GM21737 (cell line): Measurements from ENCODE around the gene PIGR.

ENCODE experiments used
- ATAC-seq: cut with Tn5 transposase; IDR thresholded peaks from one replicate; pipeline ENCODE4 v1.9.1; 2021; ENCODE audit warnings: mild to moderate bottlenecking, moderate library complexity; ENCODE audit not compliant: unreplicated experiment

The PIGR gene

DNA sequence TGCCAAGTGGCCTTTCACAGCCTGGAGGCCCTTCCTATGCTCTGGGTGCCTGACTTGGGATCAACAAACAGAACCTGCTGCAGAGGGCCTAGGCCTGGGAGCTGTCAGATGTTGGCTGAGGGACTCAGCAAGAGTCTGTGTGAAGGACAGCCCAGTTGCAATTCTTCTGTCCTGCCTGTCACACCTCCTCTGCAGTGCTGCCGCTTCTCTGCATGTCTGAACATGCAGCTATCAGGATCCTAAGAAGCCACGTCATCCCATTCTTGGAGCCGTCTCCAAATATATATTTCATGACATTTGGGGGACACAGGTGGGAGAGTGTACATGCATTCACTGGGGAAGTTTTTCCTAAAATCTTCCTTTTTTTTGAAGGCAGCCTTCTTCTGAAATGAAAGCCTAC, 15.4 kb upstream of the PIGR start:
- ATAC-seq: no peak

- no peak for ATAC-seq
Observed at GRCh38 chr1:206960676-206961386, 14.6 kb upstream of the PIGR start.

DNA sequence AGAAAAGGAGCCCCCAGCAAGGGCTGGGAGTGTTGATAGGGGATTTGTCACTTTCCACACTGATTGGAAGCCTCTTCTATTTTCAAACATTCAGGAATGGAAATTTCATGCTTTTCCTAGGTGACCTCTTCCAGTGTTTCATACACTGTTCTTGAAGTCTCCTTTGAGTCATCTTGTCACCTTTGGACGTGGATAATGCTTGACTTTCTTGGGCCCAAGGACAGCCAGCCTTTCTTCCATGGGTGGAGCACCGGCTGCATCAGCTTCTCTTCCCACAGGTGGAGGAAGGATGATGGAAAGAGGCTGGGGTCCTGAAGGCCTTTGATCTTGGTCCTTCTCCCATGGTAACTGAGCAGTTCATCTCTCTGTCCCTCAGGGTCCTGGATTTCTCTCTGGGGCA, 11.9 kb upstream of the PIGR start:
- ATAC-seq: no peak

DNA sequence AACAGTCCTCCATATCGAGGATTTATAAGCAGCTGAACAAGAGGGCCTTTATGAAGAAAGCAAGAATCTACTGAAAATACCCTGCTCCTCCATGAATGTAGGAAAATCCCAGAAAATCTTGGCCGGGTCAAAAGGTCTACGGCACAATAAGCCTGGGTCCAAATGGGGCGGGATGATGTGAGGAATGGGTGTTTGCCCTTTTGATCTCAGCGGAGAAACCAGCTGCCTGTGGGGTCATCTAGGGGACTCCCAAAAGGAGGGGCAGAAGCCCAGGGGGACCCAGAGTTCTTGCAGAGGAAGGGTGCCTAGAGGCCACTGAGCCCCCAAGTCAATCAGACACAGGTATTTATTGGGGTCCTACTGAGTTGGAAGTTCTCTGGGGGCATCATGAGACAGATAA, 11.4 kb upstream of the PIGR start:
- ATAC-seq: no peak

- peak; percentile 51 for ATAC-seq
Observed at GRCh38 chr1:206955476-206956451, 9.5 kb upstream of the PIGR start.

GRCh38 chr1:206954459-206955342, 8.4 kb upstream of the PIGR start:
- ATAC-seq: no peak

DNA sequence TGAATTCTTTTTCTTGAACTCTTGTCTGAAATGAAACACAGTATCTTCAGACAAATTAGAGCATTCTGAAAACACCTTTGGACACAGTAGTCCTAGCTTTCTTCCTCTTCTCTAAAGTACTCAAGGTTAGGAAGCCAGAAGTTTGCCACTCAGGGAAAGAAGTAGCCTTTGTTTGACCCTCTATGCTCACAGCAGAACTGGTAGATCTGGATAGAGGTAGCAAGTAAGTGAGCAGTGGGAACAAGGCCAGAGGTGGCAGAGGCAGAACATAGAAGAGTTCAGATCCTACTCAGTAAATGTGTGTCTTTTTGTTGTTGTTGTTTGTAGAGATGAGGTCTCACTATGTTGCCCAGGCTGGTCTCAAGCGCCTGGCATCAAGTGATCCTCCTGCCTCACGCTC, 7.4 kb upstream of the PIGR start:
- no peak for ATAC-seq

DNA sequence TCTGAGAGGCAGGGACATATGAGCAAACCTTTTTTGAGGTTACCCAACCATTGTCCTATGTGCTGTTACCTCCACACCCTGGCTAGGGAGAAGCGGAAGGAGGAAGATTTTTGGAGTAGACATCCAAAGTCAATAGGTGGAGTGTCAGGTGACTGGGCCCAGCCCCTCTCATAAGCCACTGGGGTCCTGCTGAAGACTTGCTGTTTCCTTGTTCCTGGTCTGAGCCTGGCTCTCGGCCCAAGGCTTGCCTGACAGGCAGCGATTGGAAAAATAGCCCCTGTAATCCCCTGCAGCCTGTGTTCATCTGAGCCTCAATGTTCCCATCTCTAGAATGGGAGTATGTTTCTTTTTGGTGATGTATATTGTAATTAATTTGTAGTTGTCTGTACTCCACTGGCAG, 6.9 kb upstream of the PIGR start:
- no peak for ATAC-seq

GRCh38 chr1:206952171-206952570, 5.9 kb upstream of the PIGR start:
- no peak for ATAC-seq

DNA sequence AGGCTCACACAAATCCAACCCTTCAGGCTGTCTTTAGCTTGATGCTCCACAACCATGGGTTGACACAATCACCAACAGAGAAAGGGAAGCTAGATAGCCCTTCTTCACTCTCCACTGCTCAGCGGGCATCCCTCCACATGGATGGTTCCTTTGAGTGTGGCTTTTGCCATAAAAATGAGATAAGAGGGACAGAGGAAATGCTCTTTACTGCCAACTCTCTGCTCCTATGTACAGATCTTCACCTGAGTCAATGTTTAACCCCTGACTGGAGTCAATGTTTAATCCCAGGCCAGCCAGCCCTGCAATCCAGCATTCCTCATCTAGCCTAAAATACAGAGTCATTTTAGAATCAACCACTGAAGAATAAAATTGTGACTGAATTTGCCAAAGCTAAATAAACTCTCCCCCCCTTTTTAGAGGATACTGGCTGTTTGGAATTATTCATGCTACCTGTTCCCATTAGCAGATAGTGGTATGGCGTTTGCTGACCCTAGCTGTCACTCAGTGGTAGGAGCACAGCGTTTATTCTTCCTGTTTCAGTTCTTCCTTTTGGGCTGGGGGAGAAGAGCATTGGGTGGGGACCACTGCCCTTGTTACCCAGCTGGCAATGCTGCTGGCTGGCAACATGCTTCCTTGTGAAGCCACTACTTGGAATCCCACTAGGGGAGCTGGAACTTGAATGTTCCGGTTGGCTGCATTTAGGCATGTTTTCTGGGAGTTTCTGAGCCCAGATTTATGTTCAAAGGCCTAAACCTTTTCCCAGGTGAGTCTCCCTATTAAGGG, 5.2 kb upstream of the PIGR start:
- peak; percentile 43 for ATAC-seq

DNA sequence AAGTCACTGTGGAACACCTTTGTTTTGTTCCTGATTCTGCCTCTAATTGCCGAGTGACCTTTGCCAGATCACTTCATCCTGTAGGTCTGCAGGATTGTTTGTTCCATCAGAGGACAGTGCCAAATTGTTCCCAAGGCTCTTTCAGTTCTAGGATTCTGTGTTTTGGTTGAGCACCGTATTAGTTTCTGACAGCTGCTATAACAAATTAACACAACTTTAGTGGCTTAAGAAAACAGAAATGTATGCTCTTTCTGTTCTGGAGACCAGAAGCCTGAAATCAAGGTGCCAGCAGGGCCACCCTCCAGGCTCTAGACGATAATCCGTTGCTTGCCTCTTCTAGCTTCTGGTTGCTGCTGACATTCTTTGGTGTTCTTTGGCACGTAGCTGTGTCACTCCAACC, 3.4 kb upstream of the PIGR start:
- no peak for ATAC-seq

GRCh38 chr1:206949208-206949607, 2.9 kb upstream of the PIGR start:
- ATAC-seq: no peak

GRCh38 chr1:206947255-206947654, 989 bp upstream of the PIGR start:
- no peak for ATAC-seq

- ATAC-seq: no peak
Observed at GRCh38 chr1:206945779-206946178, 487 bp downstream of the PIGR start.

GRCh38 chr1:206944703-206945102, 1.6 kb downstream of the PIGR start:
- ATAC-seq: no peak

DNA sequence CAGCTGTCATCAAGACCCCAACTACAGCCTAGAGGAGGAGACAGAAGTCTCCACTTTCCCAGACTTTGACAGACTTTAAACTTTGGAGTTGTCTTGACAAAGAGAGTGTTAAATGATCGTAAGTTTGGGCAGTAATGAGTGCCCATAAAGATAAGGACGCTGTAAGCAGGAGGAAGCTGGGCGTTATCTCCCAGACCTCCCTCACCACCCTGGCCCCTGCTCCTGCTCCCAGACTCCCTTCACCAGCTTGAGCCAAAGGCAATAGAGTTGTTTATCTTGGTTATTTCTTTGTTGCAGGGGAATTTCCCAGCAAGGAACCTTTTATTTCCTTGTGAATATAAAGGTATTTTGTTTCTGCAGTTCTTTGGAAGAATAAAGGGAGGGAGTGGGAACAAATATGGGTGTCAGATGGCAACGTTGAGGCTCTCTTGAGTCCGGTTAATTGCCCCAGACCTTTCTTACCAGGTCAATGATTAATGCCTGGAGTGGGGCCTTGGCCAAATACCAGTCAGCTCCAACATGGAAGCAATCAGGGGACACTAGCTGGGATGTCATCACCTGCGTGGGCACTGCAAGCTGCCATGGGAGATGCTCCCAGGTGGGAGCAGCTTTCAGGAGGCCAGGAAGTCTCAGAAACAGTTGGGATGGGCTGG, 4.4 kb downstream of the PIGR start:
- ATAC-seq: no peak

DNA sequence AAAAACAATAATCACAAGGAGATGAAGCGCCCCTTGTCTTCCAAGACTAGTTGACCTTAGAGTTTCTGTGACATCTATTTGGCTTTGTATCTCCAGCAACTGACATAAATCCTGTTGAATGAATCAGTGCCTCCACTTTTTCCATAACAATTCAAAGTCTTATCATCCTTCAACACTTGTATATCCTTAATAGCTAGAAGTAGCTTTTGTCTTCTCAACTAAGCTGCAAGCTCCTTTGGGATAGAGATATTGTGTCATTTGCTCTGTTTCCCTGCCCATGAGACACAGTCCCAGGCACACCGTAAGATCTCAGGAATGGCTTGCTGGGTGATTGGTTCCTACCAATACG, 5.7 kb downstream of the PIGR start:
- ATAC-seq: no peak

DNA sequence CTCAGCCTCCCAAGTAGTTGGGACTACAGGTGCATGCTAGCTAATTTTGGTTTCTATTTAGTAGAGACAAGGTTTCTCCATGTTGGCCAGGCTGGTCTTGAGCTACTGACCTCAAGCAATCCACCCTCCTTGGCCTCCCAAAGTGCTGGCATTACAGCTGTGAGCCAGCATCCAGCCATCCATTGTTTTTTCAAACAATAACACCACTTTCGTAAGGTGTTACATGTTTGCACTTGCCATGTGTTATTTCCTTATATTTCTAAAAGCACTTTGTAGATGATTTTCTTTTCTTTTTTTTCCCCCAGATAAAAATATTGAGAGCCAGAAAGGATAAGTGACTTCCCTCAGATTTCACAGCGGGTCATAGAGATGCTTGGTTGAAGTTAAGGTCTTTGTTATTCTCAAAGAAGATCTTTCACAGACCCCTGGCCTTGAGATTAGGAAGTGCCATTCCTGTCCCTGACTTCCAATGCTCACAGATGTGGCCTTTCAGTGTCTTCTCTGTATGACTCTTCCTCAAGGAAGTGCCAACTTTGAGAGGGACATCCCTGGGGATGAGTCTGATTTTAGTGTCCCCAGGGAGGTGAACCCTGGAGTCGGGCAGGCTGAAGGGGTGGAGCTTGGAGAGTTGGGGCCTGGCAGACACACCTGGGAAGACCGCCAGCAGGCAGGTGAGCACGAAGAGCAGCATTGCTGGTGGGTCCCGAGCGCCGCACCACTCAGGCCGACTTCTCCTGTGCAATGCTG, 6.3 kb downstream of the PIGR start:
- no peak for ATAC-seq

DNA sequence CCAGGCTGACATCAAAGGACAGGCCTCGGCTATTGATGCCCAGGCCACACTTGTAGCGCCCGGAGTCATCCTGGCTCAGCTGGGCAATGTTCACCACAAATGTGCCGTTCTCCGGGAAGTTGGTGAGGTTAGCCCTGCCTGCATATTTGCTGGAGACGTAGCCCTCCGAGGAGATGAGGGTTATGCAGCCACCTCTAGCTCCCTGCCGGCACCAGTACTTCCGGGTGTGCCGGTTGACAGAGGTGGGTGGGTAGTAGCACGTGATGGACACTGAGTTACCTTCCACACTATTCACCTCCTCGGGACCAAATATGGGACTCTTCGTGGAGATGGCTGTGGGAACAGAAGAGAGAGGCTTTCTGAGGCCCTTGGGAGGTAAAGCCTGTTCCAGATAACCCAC, 7.1 kb downstream of the PIGR start:
- ATAC-seq: no peak
